ENCODE results near the gene KCNJ18. TPM values are rescaled to one million over a fixed set of nuclear protein-coding genes. Genes with fewer than 3 reads are reported as not detected.
"Not testable (repeated sequence)": the region's sequence is repeated elsewhere in the genome, so short reads cannot be mapped to it uniquely, and the experiment has no call there.

KCNJ18 gene
- total RNA-seq, 5 donors from 2014 or later (not counting 1 experiment from before 2014, with no cell fraction given): not detected

GRCh38 chr17:21713631-21714030, 21.3 kb downstream of the KCNJ18 start:
- H3K27ac Mint-ChIP-seq; H3K27ac ChIP-seq (ENCODE audit: low read length); H3K4me1 Mint-ChIP-seq; H3K9me3 ChIP-seq; H3K4me1 ChIP-seq (ENCODE audit: control insufficient read depth in 1 of 2, extremely low read depth in 1 of 2, insufficient read depth in 2 of 2, low read length in 2 of 2); DNase-seq; H3K27me3 Mint-ChIP-seq; H3K36me3 ChIP-seq (ENCODE audit: control insufficient read depth in 2 of 2, extremely low read depth in 1 of 2, insufficient read depth in 1 of 2, low read length in 1 of 2); H3K27me3 ChIP-seq (replicated peaks in 1 of 2; ENCODE audit: control insufficient read depth in 2 of 2, extremely low read depth in 1 of 2, insufficient read depth in 2 of 2, low read length in 1 of 2); CTCF ChIA-PET; H3K9me3 Mint-ChIP-seq; ATAC-seq (replicated peaks in 1 of 4); H3K4me3 Mint-ChIP-seq; POLR2A ChIA-PET; H3K36me3 Mint-ChIP-seq; H3K4me3 ChIP-seq (ENCODE audit: control insufficient read depth in 1 of 2, extremely low read depth in 1 of 2, low read length in 1 of 2): not testable (repeated sequence)
- WGBS (ENCODE audit: insufficient coverage): no CpG with 5 or more reads among the region's 3 CpGs

- CTCF ChIA-PET; H3K27ac Mint-ChIP-seq; DNase-seq; H3K27me3 Mint-ChIP-seq; H3K4me1 Mint-ChIP-seq; POLR2A ChIA-PET; H3K36me3 Mint-ChIP-seq; H3K4me3 Mint-ChIP-seq; H3K4me3 ChIP-seq (ENCODE audit: control insufficient read depth in 1 of 2, extremely low read depth in 1 of 2, low read length in 1 of 2); ATAC-seq (replicated peaks in 1 of 4); H3K9me3 Mint-ChIP-seq; H3K27me3 ChIP-seq (replicated peaks in 1 of 2; ENCODE audit: control insufficient read depth in 2 of 2, extremely low read depth in 1 of 2, insufficient read depth in 2 of 2, low read length in 1 of 2); H3K9me3 ChIP-seq; H3K36me3 ChIP-seq (ENCODE audit: control insufficient read depth in 2 of 2, extremely low read depth in 1 of 2, insufficient read depth in 1 of 2, low read length in 1 of 2); H3K27ac ChIP-seq (ENCODE audit: low read length); H3K4me1 ChIP-seq (ENCODE audit: control insufficient read depth in 1 of 2, extremely low read depth in 1 of 2, insufficient read depth in 2 of 2, low read length in 2 of 2): not testable (repeated sequence)
- WGBS (ENCODE audit: insufficient coverage): no CpG with 5 or more reads among the region's 3 CpGs
Observed at GRCh38 chr17:21714676-21715075, 22.4 kb downstream of the KCNJ18 start.

GRCh38 chr17:21715877-21716276, 23.6 kb downstream of the KCNJ18 start:
- WGBS (ENCODE audit: insufficient coverage): no CpG with 5 or more reads among the region's 3 CpGs
- H3K4me3 ChIP-seq (ENCODE audit: control insufficient read depth in 1 of 2, extremely low read depth in 1 of 2, low read length in 1 of 2); H3K27ac ChIP-seq (ENCODE audit: low read length); CTCF ChIA-PET; H3K27me3 ChIP-seq (replicated peaks in 1 of 2; ENCODE audit: control insufficient read depth in 2 of 2, extremely low read depth in 1 of 2, insufficient read depth in 2 of 2, low read length in 1 of 2); H3K27me3 Mint-ChIP-seq; ATAC-seq (replicated peaks in 1 of 4); H3K4me1 Mint-ChIP-seq; H3K36me3 Mint-ChIP-seq; H3K9me3 ChIP-seq; POLR2A ChIA-PET; H3K36me3 ChIP-seq (ENCODE audit: control insufficient read depth in 2 of 2, extremely low read depth in 1 of 2, insufficient read depth in 1 of 2, low read length in 1 of 2); H3K4me1 ChIP-seq (ENCODE audit: control insufficient read depth in 1 of 2, extremely low read depth in 1 of 2, insufficient read depth in 2 of 2, low read length in 2 of 2); H3K9me3 Mint-ChIP-seq; H3K4me3 Mint-ChIP-seq; DNase-seq; H3K27ac Mint-ChIP-seq: not testable (repeated sequence)

GRCh38 chr17:21718971-21719370, 26.6 kb downstream of the KCNJ18 start:
- POLR2A ChIA-PET; H3K4me1 Mint-ChIP-seq; H3K4me3 ChIP-seq (ENCODE audit: control insufficient read depth in 1 of 2, extremely low read depth in 1 of 2, low read length in 1 of 2); DNase-seq; H3K36me3 Mint-ChIP-seq; H3K27ac ChIP-seq (ENCODE audit: low read length); H3K4me3 Mint-ChIP-seq; H3K9me3 ChIP-seq; H3K27me3 Mint-ChIP-seq; H3K27me3 ChIP-seq (replicated peaks in 1 of 2; ENCODE audit: control insufficient read depth in 2 of 2, extremely low read depth in 1 of 2, insufficient read depth in 2 of 2, low read length in 1 of 2); CTCF ChIA-PET; H3K4me1 ChIP-seq (ENCODE audit: control insufficient read depth in 1 of 2, extremely low read depth in 1 of 2, insufficient read depth in 2 of 2, low read length in 2 of 2); H3K27ac Mint-ChIP-seq; H3K36me3 ChIP-seq (ENCODE audit: control insufficient read depth in 2 of 2, extremely low read depth in 1 of 2, insufficient read depth in 1 of 2, low read length in 1 of 2); H3K9me3 Mint-ChIP-seq; ATAC-seq (replicated peaks in 1 of 4): not testable (repeated sequence)

GRCh38 chr17:21719511-21720226, 27.3 kb downstream of the KCNJ18 start:
- 77% methylated on average over 10 of the region's 12 CpGs for WGBS (ENCODE audit: insufficient coverage)
- H3K27ac Mint-ChIP-seq; H3K4me1 ChIP-seq (ENCODE audit: control insufficient read depth in 1 of 2, extremely low read depth in 1 of 2, insufficient read depth in 2 of 2, low read length in 2 of 2); H3K27me3 Mint-ChIP-seq; H3K4me3 ChIP-seq (ENCODE audit: control insufficient read depth in 1 of 2, extremely low read depth in 1 of 2, low read length in 1 of 2); H3K27ac ChIP-seq (ENCODE audit: low read length); H3K4me1 Mint-ChIP-seq; H3K36me3 Mint-ChIP-seq; CTCF ChIA-PET; H3K4me3 Mint-ChIP-seq; H3K9me3 Mint-ChIP-seq; H3K9me3 ChIP-seq; H3K27me3 ChIP-seq (replicated peaks in 1 of 2; ENCODE audit: control insufficient read depth in 2 of 2, extremely low read depth in 1 of 2, insufficient read depth in 2 of 2, low read length in 1 of 2); H3K36me3 ChIP-seq (ENCODE audit: control insufficient read depth in 2 of 2, extremely low read depth in 1 of 2, insufficient read depth in 1 of 2, low read length in 1 of 2); DNase-seq; POLR2A ChIA-PET: not testable (repeated sequence)
- ATAC-seq (replicated peaks in 1 of 4): peak in 1 of 4 experiments; percentile 17

- H3K9me3 ChIP-seq; H3K36me3 Mint-ChIP-seq; H3K36me3 ChIP-seq (ENCODE audit: control insufficient read depth in 2 of 2, extremely low read depth in 1 of 2, insufficient read depth in 1 of 2, low read length in 1 of 2); H3K4me1 Mint-ChIP-seq; H3K27ac ChIP-seq (ENCODE audit: low read length); H3K9me3 Mint-ChIP-seq; H3K4me3 ChIP-seq (ENCODE audit: control insufficient read depth in 1 of 2, extremely low read depth in 1 of 2, low read length in 1 of 2); DNase-seq; POLR2A ChIA-PET; CTCF ChIA-PET; ATAC-seq (replicated peaks in 1 of 4); H3K4me1 ChIP-seq (ENCODE audit: control insufficient read depth in 1 of 2, extremely low read depth in 1 of 2, insufficient read depth in 2 of 2, low read length in 2 of 2); H3K27me3 ChIP-seq (replicated peaks in 1 of 2; ENCODE audit: control insufficient read depth in 2 of 2, extremely low read depth in 1 of 2, insufficient read depth in 2 of 2, low read length in 1 of 2); H3K4me3 Mint-ChIP-seq; H3K27ac Mint-ChIP-seq; H3K27me3 Mint-ChIP-seq: not testable (repeated sequence)
- WGBS (ENCODE audit: insufficient coverage): no CpG with 5 or more reads among the region's 8 CpGs
Observed at GRCh38 chr17:21720566-21720965, 28.2 kb downstream of the KCNJ18 start.

- H3K27me3 ChIP-seq (replicated peaks in 1 of 2; ENCODE audit: control insufficient read depth in 2 of 2, extremely low read depth in 1 of 2, insufficient read depth in 2 of 2, low read length in 1 of 2); H3K36me3 Mint-ChIP-seq; CTCF ChIA-PET; H3K4me1 Mint-ChIP-seq; POLR2A ChIA-PET; DNase-seq; H3K27ac Mint-ChIP-seq; H3K9me3 Mint-ChIP-seq; H3K4me3 ChIP-seq (ENCODE audit: control insufficient read depth in 1 of 2, extremely low read depth in 1 of 2, low read length in 1 of 2); H3K27me3 Mint-ChIP-seq; H3K9me3 ChIP-seq; ATAC-seq (replicated peaks in 1 of 4); H3K27ac ChIP-seq (ENCODE audit: low read length); H3K4me1 ChIP-seq (ENCODE audit: control insufficient read depth in 1 of 2, extremely low read depth in 1 of 2, insufficient read depth in 2 of 2, low read length in 2 of 2); H3K36me3 ChIP-seq (ENCODE audit: control insufficient read depth in 2 of 2, extremely low read depth in 1 of 2, insufficient read depth in 1 of 2, low read length in 1 of 2); H3K4me3 Mint-ChIP-seq: not testable (repeated sequence)
- no CpG with 5 or more reads among the region's 7 CpGs for WGBS (ENCODE audit: insufficient coverage)
Observed at GRCh38 chr17:21722268-21722667, 29.9 kb downstream of the KCNJ18 start.

Data from T-cell (primary cell).